ENCODE data around the gene PNPLA8.

DNA sequence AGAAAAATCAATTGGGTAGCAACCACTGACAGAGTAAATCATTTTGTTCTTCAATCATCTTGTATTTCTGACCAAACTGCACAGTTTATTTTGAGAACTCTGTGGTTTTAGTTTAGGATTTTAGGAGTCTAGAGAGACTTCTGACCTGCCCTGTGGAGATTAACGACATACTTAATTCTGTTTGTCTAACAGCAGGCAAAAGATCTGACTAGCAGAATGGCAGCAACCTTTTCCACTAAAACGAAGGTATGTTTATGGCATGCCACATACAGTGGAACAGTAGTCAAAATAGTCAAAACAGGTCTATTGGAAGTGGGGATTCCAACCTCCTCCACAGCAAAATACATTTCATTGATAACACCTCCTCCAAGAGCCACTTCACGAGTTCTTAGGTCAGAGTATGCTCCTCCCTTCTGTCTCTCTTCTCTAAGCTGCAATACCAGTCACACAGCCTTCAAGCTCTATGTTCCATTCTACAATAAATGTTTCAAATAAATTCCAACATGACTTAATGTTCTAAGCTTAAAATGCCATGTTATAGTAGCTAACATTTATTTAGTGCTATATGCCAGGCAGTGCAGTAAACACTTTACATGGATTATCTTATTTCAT, 104.1 kb downstream of the PNPLA8 start:
- TF ChIP-seq, protein P1, sequence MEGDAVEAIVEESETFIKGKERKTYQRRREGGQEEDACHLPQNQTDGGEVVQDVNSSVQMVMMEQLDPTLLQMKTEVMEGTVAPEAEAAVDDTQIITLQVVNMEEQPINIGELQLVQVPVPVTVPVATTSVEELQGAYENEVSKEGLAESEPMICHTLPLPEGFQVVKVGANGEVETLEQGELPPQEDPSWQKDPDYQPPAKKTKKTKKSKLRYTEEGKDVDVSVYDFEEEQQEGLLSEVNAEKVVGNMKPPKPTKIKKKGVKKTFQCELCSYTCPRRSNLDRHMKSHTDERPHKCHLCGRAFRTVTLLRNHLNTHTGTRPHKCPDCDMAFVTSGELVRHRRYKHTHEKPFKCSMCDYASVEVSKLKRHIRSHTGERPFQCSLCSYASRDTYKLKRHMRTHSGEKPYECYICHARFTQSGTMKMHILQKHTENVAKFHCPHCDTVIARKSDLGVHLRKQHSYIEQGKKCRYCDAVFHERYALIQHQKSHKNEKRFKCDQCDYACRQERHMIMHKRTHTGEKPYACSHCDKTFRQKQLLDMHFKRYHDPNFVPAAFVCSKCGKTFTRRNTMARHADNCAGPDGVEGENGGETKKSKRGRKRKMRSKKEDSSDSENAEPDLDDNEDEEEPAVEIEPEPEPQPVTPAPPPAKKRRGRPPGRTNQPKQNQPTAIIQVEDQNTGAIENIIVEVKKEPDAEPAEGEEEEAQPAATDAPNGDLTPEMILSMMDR (conservative IDR thresholded peaks at IDR 0.05; ENCODE audit: low read depth, low read length), result no peak
- no peak for TF ChIP-seq POLR2A (IDR thresholded peaks at IDR 0.05; ENCODE audit: low read depth, low read length)
- TF ChIP-seq USF2 (IDR thresholded peaks at IDR 0.05; ENCODE audit: low read depth, low read length), result no peak
- TF ChIP-seq SMC3 (IDR thresholded peaks at IDR 0.05; ENCODE audit: low read depth, low read length), result no peak
- TF ChIP-seq MXI1 (IDR thresholded peaks at IDR 0.05; ENCODE audit: borderline replicate concordance, low read depth, low read length), result no peak
- TF ChIP-seq RAD21 (IDR thresholded peaks at IDR 0.05; ENCODE audit: low read length), result no peak
- no peak for TF ChIP-seq NFE2L2 (IDR thresholded peaks at IDR 0.05; ENCODE audit: low read depth, low read length)
- no peak for TF ChIP-seq RFX5 (IDR thresholded peaks at IDR 0.05; ENCODE audit: low read depth, low read length)
- no peak for TF ChIP-seq CEBPB (IDR thresholded peaks at IDR 0.05; ENCODE audit: low read depth, low read length)
- no peak for TF ChIP-seq CHD1 (IDR thresholded peaks at IDR 0.05; ENCODE audit: low read depth, low read length)
- TF ChIP-seq RCOR1 (IDR thresholded peaks at IDR 0.05; ENCODE audit: insufficient replicate concordance, low read length), result no peak
- TF ChIP-seq MAFK (IDR thresholded peaks at IDR 0.05; ENCODE audit: low read depth, low read length), result no peak
- no peak for TF ChIP-seq BHLHE40 (IDR thresholded peaks at IDR 0.05; ENCODE audit: low read depth, low read length)
- TF ChIP-seq FOS (IDR thresholded peaks at IDR 0.05; ENCODE audit: low read depth, low read length), result no peak

All from IMR-90 (cell line).